PC-3 (cell line): ENCODE measurements around the gene ZNF214.

Source experiments
- CTCF ChIP-seq: fragments of 300-600 bp; sonication (generic); conservative IDR thresholded peaks from 2 replicates; pipeline ENCODE4 v1.5.1; 2017; ENCODE audit warnings: antibody characterized with exemption, low read depth, mild to moderate bottlenecking, low read length
- EZH2 ChIP-seq: fragments of 300-600 bp; sonication (generic); IDR thresholded peaks from one replicate; pipeline ENCODE4 v1.6.1; 2017; ENCODE audit warnings: antibody characterized with exemption, mild to moderate bottlenecking, low read length; ENCODE audit not compliant: unreplicated experiment
- EZH2phosphoT487 ChIP-seq: fragments of 300-600 bp; sonication (generic); IDR thresholded peaks from 2 replicates; pipeline ENCODE4 v1.6.1; 2018; ENCODE audit warnings: mild to moderate bottlenecking, antibody characterized with exemption, low read length, borderline replicate concordance

GRCh38 chr11:6962141-6962540 lies 58.0 kb downstream of the ZNF214 start:
- TF ChIP-seq CTCF = no peak
- TF ChIP-seq EZH2phosphoT487 = no peak
- TF ChIP-seq EZH2 = no peak
